ENCODE measurements around the gene FOXK2.

DNA sequence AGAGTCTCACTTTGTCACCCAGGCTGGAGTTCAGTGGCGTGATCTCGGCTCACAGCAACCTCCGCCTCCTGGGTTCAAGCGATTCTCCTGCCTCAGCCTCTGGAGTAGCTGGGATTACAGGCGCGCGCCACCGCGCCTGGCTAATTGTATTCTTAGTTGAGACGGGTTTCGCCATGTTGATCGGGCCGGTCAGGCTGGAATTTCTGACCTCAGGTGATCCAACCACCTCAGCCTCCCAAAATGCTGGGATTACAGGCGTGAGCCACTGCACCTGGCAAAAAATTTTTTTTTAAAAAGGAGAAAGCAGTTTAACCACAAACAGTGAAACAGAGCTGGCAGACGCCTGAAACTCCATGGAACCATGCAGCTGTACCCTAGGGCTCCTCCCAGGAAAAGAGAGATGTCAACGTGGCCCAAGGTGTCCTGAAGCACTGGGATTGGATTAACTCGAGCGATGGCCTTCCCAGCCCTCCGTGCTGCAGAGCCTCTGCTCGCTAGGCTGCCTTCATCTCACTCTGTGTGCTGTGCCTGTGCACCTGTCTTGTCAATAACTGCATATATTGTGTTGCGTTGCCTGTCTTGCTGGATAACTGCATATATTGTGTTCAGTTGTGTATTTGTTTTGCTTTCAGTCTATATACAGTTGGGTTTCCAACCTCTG, 29.6 kb upstream of the FOXK2 start:
- TF ChIP-seq, protein P1, sequence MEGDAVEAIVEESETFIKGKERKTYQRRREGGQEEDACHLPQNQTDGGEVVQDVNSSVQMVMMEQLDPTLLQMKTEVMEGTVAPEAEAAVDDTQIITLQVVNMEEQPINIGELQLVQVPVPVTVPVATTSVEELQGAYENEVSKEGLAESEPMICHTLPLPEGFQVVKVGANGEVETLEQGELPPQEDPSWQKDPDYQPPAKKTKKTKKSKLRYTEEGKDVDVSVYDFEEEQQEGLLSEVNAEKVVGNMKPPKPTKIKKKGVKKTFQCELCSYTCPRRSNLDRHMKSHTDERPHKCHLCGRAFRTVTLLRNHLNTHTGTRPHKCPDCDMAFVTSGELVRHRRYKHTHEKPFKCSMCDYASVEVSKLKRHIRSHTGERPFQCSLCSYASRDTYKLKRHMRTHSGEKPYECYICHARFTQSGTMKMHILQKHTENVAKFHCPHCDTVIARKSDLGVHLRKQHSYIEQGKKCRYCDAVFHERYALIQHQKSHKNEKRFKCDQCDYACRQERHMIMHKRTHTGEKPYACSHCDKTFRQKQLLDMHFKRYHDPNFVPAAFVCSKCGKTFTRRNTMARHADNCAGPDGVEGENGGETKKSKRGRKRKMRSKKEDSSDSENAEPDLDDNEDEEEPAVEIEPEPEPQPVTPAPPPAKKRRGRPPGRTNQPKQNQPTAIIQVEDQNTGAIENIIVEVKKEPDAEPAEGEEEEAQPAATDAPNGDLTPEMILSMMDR (IDR thresholded peaks at IDR 0.05): no peak
- TF ChIP-seq POLR2A (IDR thresholded peaks at IDR 0.05): no peak
- TF ChIP-seq EP300 (IDR thresholded peaks at IDR 0.05): no peak

Data from upper lobe of left lung (tissue), 4 donors.